Transverse colon (tissue), 4 donors: Measurements from ENCODE around the gene NLGN4X. TPM values are rescaled to one million over a fixed set of nuclear protein-coding genes. Genes with fewer than 3 reads are reported as not detected.

Experiments
- DNase-seq: peaks from one replicate; pipeline ENCODE4 v3.0.0-alpha.2; 2019
- H3K27ac ChIP-seq, 4 donors: fragments of 200-600 bp; sonication (generic); 2 replicates each; pipeline ENCODE4 v1.5.1; 2016 to 2018; ENCODE audit warnings: inconsistent platforms in 4 of 4
- H3K27me3 ChIP-seq: fragments of 200-600 bp; sonication (generic); 2 replicates; pipeline ENCODE4 v1.5.1; 2017; ENCODE audit warnings: inconsistent platforms
- H3K36me3 ChIP-seq, 4 donors: fragments of 200-600 bp; sonication (generic); 2 replicates each; pipeline ENCODE4 v1.5.1; 2017 to 2019; ENCODE audit warnings: inconsistent platforms in 4 of 4
- H3K4me1 ChIP-seq, 4 donors: fragments of 200-600 bp; sonication (generic); 2 replicates each; pipeline ENCODE4 v1.5.1; 2017 to 2020; ENCODE audit warnings: inconsistent platforms in 4 of 4
- H3K4me3 ChIP-seq, 4 donors: fragments of 200-600 bp; sonication (generic); 1 replicate in 1 of 4; 2 replicates in 3 of 4; pipeline versions ENCODE4 v1.5.1 to v1.6.1; 2017 to 2019; ENCODE audit warnings: inconsistent platforms in 4 of 4
- H3K9me3 ChIP-seq, 2 donors: fragments of 200-600 bp; sonication (generic); 2 replicates each; pipeline ENCODE4 v1.5.1; 2017 to 2019; ENCODE audit warnings: inconsistent platforms in 2 of 2
- EP300 ChIP-seq: sonication (generic); formaldehyde crosslinking; IDR thresholded peaks from one replicate; pipeline ENCODE4 v1.6.1; 2017; ENCODE audit warnings: antibody characterized with exemption, low read depth
- POLR2A ChIP-seq: fragments of 450-650 bp; IDR thresholded peaks from one replicate; pipeline ENCODE4 v1.6.1; 2016; ENCODE audit warnings: antibody characterized with exemption, mild to moderate bottlenecking, moderate library complexity
- POLR2AphosphoS5 ChIP-seq, 3 donors: sonication (generic); formaldehyde crosslinking; IDR thresholded peaks; one replicate each; pipeline ENCODE4 v1.6.1; 2016; ENCODE audit warnings: antibody characterized with exemption in 3 of 3
- WGBS, 2 donors: methylation state at CpG; one replicate each; pipeline ENCODE4 v1.1.5; 2018; ENCODE audit warnings: low coverage in 1 of 2; 5-methylcytosine and 5-hydroxymethylcytosine counted together
- in situ Hi-C, 4 donors: fragments of 200-750 bp; cut with MboI; loops; one replicate each; pipeline versions ENCODE4 v1.15.0 to v1.15.1; 2017; ENCODE audit warnings: low sequenced_read_pairs in 3 of 4, low pct_ligation_motif_present in 1 of 4, low pct_unique_long_range_greater_than_20kb in 1 of 4
- intact Hi-C: fragments of 100-400 bp; cut with DNase I; formaldehyde crosslinking; loops from one replicate; pipeline ENCODE4 v1.15.1; 2023; ENCODE audit warnings: low total_unique reads
- total RNA-seq, 4 donors: library from RNA; depleted of rRNA; stranded (reverse); fragments of >200 nt; gene quantifications; one replicate each; pipeline ENCODE4 v1.1.0, GENCODE V29; 2016
- TF ChIP-seq, protein P1 (sequence below), 5 experiments: fragments of 200-600 bp in 3 of 5; fragments of 450-650 bp in 2 of 5; sonication (generic) in 3 of 5; IDR thresholded peaks; 1 replicate in 2 of 5; 2 replicates in 3 of 5; pipeline ENCODE4 v1.5.1; 2016 to 2017; ENCODE audit warnings: antibody characterized with exemption in 5 of 5, inconsistent platforms in 3 of 5, mild to moderate bottlenecking in 2 of 5, moderate library complexity in 1 of 5

Gene NLGN4X
- total RNA-seq, 4 donors from 2014 or later, result 0.96 to 1.7 (median 1.5) TPM; not detected in 1

DNA sequence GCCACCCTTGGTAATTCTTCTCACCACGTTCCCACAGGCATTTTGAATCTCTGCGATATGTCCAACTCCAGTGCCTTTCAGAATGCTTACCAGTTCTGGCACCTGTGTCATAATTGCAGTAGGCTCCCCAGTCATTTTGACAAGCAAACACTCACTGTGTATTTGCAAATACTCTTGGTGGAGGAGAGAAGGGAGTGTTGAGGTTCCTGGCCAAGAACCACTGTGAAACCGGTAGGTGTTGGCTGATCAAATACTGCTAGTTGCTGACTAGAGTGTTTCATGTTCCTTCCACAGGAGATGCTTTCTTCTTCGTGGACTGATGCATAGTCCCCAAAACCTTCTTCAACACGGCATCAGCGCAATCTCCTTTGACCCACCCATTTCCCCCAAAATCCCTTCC lies 16.0 kb upstream of the NLGN4X start:
- no peak for TF ChIP-seq POLR2AphosphoS5 (IDR thresholded peaks at IDR 0.05)
- TF ChIP-seq EP300, result no peak
- no peak for TF ChIP-seq POLR2A
- TF ChIP-seq, protein P1, sequence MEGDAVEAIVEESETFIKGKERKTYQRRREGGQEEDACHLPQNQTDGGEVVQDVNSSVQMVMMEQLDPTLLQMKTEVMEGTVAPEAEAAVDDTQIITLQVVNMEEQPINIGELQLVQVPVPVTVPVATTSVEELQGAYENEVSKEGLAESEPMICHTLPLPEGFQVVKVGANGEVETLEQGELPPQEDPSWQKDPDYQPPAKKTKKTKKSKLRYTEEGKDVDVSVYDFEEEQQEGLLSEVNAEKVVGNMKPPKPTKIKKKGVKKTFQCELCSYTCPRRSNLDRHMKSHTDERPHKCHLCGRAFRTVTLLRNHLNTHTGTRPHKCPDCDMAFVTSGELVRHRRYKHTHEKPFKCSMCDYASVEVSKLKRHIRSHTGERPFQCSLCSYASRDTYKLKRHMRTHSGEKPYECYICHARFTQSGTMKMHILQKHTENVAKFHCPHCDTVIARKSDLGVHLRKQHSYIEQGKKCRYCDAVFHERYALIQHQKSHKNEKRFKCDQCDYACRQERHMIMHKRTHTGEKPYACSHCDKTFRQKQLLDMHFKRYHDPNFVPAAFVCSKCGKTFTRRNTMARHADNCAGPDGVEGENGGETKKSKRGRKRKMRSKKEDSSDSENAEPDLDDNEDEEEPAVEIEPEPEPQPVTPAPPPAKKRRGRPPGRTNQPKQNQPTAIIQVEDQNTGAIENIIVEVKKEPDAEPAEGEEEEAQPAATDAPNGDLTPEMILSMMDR (IDR thresholded peaks at IDR 0.05), result no peak
- H3K27ac ChIP-seq, result no peak overlapping the region
- intact Hi-C loops (no loop called here), in situ Hi-C loops (no loop called here)
- H3K4me1 ChIP-seq, result no peaks in the 10 kb centered on the region
- H3K27me3 ChIP-seq, result no peaks in the 10 kb centered on the region
- H3K9me3 ChIP-seq, result no peaks in the 10 kb centered on the region
- WGBS, 2 donors, result 82% methylated on average over 6 of the region's 6 CpGs; no CpG with 5 or more reads in 1 of the 2 donors
- H3K36me3 ChIP-seq, result no peaks in the 10 kb centered on the region
- H3K4me3 ChIP-seq, result no peak overlapping the region
- no peak for DNase-seq

DNA sequence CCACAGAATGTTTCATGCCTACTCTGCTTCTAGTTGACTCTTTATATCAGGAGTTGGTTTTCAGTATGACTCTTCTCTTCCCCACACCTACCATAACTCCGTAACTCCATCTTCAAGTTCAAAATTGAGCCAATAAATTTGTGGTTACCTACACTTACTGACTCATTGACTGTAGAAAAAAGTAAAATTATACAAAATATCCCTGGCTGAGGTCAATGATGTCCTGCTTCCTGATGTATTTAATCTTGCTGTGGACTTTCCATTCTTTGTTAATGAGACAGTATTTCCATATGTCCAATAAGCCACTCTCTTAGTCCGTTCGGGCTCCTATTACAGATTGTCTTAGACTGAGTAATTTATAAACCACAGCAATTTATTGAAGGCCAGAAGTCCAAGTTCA lies 9.9 kb upstream of the NLGN4X start:
- TF ChIP-seq POLR2AphosphoS5 (IDR thresholded peaks at IDR 0.05) (no peak), EP300 (no peak), POLR2A (no peak)
- TF ChIP-seq, protein P1 (IDR thresholded peaks at IDR 0.05), result no peak
- in situ Hi-C loops (no loop called here), intact Hi-C loops (no loop called here)
- Histone ChIP-seq H3K36me3 (no peaks in the 10 kb centered on the region), H3K27ac (no peak overlapping the region), H3K27me3 (no peaks in the 10 kb centered on the region), H3K4me1 (no peaks in the 10 kb centered on the region), H3K9me3 (no peaks in the 10 kb centered on the region), H3K4me3 (no peak overlapping the region)
- no peak for DNase-seq
- 86 to 87% methylated on average over 1 to 3 of the region's 3 CpGs for WGBS, 2 donors

DNA sequence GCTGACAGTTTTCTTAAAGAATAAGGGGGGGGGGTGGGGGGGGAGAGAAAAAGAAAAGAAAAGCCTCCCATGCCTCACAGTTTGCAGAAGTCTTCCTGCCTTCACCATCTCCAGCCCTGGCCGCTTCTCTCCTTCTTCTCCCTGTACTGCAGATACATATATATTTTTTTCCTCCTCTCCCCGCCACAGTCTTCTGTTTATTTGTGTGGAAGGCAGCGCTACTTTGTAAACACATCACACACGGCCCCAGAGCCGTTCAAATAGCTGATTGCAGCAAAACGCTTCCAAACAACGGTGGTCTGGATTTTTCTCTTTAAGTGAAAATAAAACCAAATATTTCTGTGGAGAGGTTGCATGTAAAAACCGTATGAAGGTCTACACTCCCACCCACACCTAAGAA lies 732 bp downstream of the NLGN4X start:
- no peaks in the 10 kb centered on the region for H3K9me3 ChIP-seq
- no peak overlapping the region for H3K27ac ChIP-seq
- H3K27me3 ChIP-seq, result peaks cover 13% of the 10 kb centered on the region
- WGBS, 2 donors, result 16 to 20% methylated on average over 1 to 8 of the region's 8 CpGs
- no peak for DNase-seq
- no peaks in the 10 kb centered on the region for H3K36me3 ChIP-seq
- no peaks in the 10 kb centered on the region for H3K4me1 ChIP-seq
- intact Hi-C loops, result no loop called here
- in situ Hi-C loops, result no loop called here
- TF ChIP-seq POLR2A (no peak), POLR2AphosphoS5 (IDR thresholded peaks at IDR 0.05) (no peak), EP300 (no peak)
- TF ChIP-seq, protein P1 (IDR thresholded peaks at IDR 0.05), result no peak
- peak overlapping the region in 1 of 4 donors; percentile 42 for H3K4me3 ChIP-seq

DNA sequence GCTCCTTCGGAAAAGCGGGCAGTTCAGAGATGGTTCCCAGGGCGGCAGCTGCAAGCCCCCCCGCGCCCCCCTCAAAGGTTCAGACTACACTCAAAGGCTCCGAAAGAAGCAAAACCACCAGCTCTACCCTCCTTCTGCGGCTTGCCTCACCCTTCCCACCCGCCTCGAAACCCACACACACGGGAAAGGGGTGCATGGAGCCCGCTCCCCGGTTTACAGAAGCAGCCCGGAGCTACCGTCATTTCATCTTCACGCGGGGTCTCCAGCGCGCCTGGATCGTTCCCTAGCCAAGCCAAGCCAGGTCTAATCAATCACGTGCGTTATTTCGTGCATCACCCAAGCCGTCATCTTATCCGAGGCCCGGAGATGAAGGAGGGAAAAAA lies 1.2 kb downstream of the NLGN4X start:
- intact Hi-C loops, result no loop called here
- Histone ChIP-seq H3K27ac (peak overlapping the region in 1 of 4 donors; percentile 43), H3K4me1 (no peaks in the 10 kb centered on the region), H3K27me3 (peaks cover 13% of the 10 kb centered on the region), H3K9me3 (no peaks in the 10 kb centered on the region), H3K4me3 (peak overlapping the region in 3 of 4 donors; percentile 18 to 42 (median 23)), H3K36me3 (no peaks in the 10 kb centered on the region)
- no peak for DNase-seq
- TF ChIP-seq EP300, result no peak
- TF ChIP-seq, protein P1 (IDR thresholded peaks at IDR 0.05), result no peak
- TF ChIP-seq POLR2AphosphoS5 (IDR thresholded peaks at IDR 0.05), result no peak
- no peak for TF ChIP-seq POLR2A
- WGBS, 2 donors, result 25% methylated on average over 17 of the region's 25 CpGs; no CpG with 5 or more reads in 1 of the 2 donors
- in situ Hi-C loops, result no loop called here
